CD4-positive, alpha-beta T cell treated with Interleukin-17A for 1 hour (primary cell): Measurements from ENCODE around the gene FAM217A.
"Not testable (repeated sequence)": the region's sequence is repeated elsewhere in the genome, so short reads cannot be mapped to it uniquely, and the experiment has no call there.

Experiments used
- DNase-seq: peaks from one replicate; pipeline ENCODE4 v3.0.0-alpha.2; 2020

FAM217A gene

GRCh38 chr6:4078691-4079471 is at the start of gene FAM217A:
TSS of gene FAM217A (minus strand) at chr6:4079137. CDS start at chr6:4077414, 1,723 bp downstream.
- no peak for DNase-seq

- DNase-seq = no peak
These were observed 49.1 kb upstream of the FAM217A start for GRCh38 chr6:4128072-4128471.

GRCh38 chr6:4125933-4126864 is 47.3 kb upstream of the FAM217A start:
- DNase-seq = no peak

- no peak for DNase-seq
These were observed 46.6 kb upstream of the FAM217A start for GRCh38 chr6:4125500-4125899.

- DNase-seq = no peak
These were observed 45.4 kb upstream of the FAM217A start for GRCh38 chr6:4124351-4124750.

GRCh38 chr6:4115741-4116140 is 36.8 kb upstream of the FAM217A start:
- DNase-seq = no peak

DNA sequence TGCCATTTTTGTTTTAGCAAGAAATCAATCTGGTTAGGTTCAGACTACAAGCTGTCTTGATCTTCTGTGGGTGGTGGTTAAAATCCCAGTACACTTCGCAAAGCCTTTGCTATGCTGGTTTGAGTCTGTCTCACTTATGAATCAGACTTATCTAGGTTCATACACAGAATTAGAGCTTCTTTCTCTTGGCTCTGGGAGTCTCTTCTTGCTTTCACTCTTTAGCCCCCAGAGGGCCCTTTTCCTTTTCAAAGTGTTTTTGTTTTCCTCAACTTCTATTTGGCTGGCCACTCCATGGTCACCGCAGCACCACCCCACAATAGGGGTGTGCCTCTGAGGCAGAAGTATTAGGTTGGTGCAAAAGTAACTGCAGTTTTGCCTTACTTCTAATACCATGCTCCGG is 35.2 kb upstream of the FAM217A start:
- DNase-seq = no peak

GRCh38 chr6:4113649-4114048 is 34.7 kb upstream of the FAM217A start:
- DNase-seq = no peak

DNA sequence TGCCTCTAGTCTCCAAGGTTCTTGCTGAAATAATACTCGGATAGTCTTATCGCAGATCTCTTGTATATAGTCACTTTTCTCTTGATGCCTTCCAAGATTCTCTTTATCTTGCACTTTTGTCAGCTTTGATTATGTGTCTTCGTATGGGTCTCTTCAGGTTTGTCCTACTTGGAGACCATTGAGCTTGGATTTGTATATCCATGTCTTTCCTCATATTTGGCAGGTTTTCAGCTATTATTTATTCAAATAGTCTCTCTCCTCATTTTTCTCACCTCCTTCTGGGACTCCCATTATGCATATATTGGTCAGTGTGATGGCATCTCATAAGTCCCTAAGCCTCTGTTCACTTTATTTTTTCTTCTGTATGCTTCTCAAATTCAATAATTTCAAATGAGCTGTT is 33.4 kb upstream of the FAM217A start:
- no peak for DNase-seq

GRCh38 chr6:4109363-4109815 is 30.5 kb upstream of the FAM217A start:
- DNase-seq = not testable (repeated sequence)

GRCh38 chr6:4108561-4109093 is 29.7 kb upstream of the FAM217A start:
- no peak for DNase-seq

DNA sequence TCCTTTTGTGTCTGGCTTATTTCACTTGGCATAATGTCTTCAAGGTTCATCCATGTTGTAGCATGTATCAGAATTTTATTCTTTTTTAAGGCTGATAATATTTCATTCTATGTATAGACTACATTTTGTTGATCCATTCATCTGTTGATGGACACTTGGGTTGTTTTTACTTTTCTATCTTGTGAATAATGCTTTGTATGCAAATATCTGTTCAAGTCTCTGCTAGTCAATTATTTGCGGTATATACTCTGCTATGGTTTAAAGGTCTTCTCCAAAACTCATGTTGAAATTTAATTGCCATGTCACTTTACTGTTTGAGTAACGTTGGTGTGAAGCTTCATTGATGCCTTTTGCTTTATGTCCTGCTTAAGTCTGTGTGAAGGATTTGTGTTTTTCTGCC is 28.9 kb upstream of the FAM217A start:
- DNase-seq = no peak

DNA sequence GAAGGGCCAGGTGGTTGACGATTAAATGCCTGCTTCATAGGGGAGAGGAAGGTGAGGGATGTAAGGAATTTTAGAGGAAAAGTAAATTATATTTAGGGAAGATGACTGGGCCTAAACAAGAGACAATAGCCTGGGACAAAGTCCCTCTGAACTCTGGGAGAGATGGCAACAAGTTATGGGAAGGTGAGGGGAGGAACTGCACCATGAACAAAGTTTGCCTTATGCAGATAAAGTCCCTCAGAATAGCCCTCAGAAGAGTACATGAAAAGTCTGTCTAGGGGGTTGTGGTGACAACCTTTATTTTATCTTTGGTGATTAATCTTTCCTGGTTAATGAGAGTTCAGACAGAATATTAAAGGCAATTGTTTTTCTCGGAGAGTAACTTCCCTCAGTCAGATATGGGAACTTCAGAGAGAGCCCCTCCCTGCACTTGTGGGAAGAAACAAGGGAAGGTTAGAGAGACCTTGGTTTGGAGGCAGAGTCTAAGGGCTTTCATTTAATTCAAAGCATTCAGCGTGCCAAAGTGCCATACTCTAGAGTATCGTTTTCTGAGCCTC is 27.1 kb upstream of the FAM217A start:
- DNase-seq = no peak

- no peak for DNase-seq
These were observed 25.0 kb upstream of the FAM217A start for GRCh38 chr6:4103929-4104328.

DNA sequence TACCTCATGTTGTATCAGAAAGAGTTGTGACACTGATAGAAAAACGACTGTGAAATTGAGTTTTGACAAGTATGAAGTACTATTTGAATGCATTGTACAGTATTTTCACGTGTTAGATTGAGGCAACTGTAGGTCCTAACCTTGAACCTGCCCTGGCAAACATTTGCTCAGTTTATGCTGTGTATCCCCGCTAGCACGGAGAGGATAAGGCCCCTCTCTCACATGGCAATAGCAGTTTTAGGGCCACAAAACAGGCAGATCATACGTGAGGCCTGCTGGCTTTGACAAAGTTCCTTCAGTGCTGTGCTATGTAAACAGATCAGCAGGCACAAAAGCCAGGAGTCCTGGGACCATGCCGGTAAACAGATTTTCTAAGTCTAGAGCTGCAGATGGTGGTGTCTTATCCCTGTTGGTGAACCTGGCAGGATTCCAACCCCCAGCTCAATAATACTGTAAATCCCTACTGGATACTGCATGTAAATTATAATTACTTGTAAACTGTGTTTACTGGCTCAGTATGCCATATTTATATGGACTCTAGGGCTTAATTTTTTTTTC is 23.8 kb upstream of the FAM217A start:
- no peak for DNase-seq

- no peak for DNase-seq
These were observed 22.4 kb upstream of the FAM217A start for GRCh38 chr6:4101298-4101697.

DNA sequence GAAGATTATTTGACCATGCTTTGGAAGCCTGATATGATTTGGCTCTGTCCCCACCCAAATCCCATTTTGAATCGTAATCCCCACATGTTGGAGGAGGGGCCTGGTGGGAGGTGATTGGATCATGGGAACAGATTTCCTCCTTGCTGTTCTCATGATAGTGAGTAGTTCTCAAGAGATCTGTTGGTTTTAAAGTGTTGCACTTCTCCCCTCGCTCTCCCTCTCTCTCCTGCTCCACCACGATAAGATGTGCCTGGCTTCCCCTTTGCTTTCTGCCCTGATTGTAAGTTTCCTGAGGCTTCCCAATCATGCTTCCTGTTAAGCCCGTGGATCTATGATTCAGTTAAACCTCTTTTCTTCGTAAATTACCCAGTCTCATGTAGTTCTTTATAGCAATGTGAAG is 21.7 kb upstream of the FAM217A start:
- no peak for DNase-seq

- no peak for DNase-seq
These were observed 14.4 kb upstream of the FAM217A start for GRCh38 chr6:4093288-4093687.

GRCh38 chr6:4091941-4092340 is 13.0 kb upstream of the FAM217A start:
- DNase-seq = no peak

DNA sequence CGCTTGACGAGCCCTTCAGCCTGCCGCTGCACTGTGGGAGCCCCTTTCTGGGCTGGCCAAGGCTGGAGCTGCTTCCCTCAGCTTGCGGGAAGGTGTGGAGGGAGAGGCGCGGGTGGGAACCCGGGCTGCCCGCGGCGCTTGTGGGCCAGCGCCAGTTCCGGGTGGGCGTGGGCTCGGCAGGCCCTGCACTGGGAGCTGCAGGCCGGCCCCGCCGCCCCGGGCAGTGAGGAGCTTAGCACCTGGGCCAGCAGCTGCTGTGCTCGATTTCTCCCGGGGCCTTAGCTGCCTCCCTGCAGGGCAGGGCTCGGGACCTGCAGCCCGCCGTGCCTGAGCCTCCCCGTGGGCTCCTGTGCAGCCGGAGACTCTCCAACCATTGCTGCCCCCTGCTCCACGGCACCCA is 11.1 kb upstream of the FAM217A start:
- DNase-seq = not testable (repeated sequence)

- no peak for DNase-seq
These were observed 9.8 kb upstream of the FAM217A start for GRCh38 chr6:4088704-4089103.

DNA sequence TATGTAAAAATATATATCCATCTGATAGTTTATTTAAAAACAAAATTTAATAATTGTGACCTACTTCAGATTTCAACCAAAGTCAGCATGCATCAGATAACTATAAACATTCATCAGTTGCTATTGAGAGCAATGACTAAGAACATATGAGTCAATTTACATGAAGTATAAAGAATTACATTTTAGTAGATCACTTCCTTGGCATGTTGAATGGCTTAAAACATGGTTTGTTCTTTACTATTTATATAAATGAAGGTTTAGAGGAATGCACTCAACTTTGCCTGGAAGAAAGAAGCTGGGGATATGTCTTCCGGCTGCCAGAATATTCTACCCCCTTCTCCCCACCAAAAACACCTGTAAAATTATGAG is 6.4 kb upstream of the FAM217A start:
- DNase-seq = no peak
